Lower lobe of right lung (tissue), 2 donors: ENCODE data around the gene CDADC1. TPM values are rescaled to one million over a fixed set of nuclear protein-coding genes. Genes with fewer than 3 reads are reported as not detected.
"Not testable (repeated sequence)": the region's sequence is repeated elsewhere in the genome, so short reads cannot be mapped to it uniquely, and the experiment has no call there.

ENCODE experiments used
- ATAC-seq, 2 donors: fragments of 200-7000 bp; cut with Tn5 transposase; one replicate each; pipeline ENCODE4 v1.9.1; 2020 to 2022; ENCODE audit warnings: mild to moderate bottlenecking in 2 of 2, moderate library complexity in 2 of 2
- DNase-seq: peaks from one replicate; pipeline ENCODE4 v3.0.0-alpha.2; 2020
- H3K27ac ChIP-seq: fragments of 200-600 bp; one replicate; pipeline ENCODE4 v1.8.0; 2022
- H3K27me3 ChIP-seq: fragments of 200-600 bp; one replicate; pipeline ENCODE4 v1.8.0; 2022; ENCODE audit warnings: low read depth
- H3K36me3 ChIP-seq: fragments of 200-600 bp; one replicate; pipeline ENCODE4 v1.8.0; 2022; ENCODE audit warnings: mild to moderate bottlenecking
- H3K4me1 ChIP-seq: fragments of 200-600 bp; one replicate; pipeline ENCODE4 v1.8.0; 2022
- H3K4me3 ChIP-seq: fragments of 200-600 bp; one replicate; pipeline ENCODE4 v1.8.0; 2022; ENCODE audit warnings: mild to moderate bottlenecking
- H3K9me3 ChIP-seq: fragments of 200-600 bp; one replicate; pipeline ENCODE4 v1.8.0; 2022
- intact Hi-C: fragments of 100-400 bp; cut with DNase I; formaldehyde crosslinking; loops from one replicate; pipeline ENCODE4 v1.11.0; 2022
- total RNA-seq: library from RNA; stranded (reverse); fragmentation: NEBNext Ultra II Directional; extraction: Animal tissue kit (Norgen Biotek cat#: 25700); gene quantifications from one replicate; pipeline ENCODE4 v1.2.1, GENCODE V29; 2021
- TF ChIP-seq, protein P1 (sequence below): fragments of 200-600 bp; IDR thresholded peaks from one replicate; pipeline ENCODE4 v1.8.0; 2022; ENCODE audit warnings: antibody characterized with exemption, mild to moderate bottlenecking
- donor health status: DM: no; HTN: yes; CAD: no; lungs with severe emphysema.

The CDADC1 gene
- total RNA-seq, 1 donor from 2014 or later, result 7.9 TPM

DNA sequence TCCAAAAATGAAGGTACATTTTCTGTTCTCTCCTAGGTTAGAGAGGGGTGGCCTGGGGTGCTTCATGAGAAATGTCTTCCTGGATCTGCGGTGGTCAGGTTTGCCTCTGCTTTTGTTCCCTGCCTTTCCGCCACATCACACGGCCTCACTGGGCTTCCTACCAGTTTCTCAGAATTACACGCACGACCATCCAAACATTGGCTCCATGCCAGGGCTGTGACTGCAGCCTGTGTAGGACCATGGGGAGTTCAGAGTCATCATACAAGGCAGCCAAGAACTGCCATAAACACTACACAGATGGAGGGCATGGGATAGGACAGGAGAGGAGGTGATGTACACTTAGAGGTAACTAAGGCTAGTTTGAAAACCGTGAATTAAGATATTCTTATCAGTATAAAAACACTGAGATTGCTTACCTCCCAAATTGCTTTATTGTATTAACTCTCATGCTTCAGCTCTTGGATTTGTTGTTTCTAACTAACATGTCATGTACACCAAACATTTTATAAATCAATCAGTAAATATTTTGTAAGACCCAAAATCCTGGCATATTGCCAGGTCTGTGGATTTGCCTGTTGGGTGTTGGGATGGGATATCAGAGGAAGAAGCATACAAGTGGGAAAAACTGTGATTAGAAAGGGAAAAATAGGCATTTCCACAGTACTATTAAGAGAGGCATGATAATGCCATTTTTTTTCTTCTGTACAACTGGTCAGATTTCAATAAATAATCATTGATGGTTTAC, 45.2 kb downstream of the CDADC1 start:
- H3K4me3 ChIP-seq, result no peak overlapping the region
- peak; percentile 55 to 57 for ATAC-seq
- no peak for DNase-seq
- intact Hi-C loops, result no loop called here
- H3K36me3 ChIP-seq, result peaks cover 8% of the 10 kb centered on the region
- H3K9me3 ChIP-seq, result no peaks in the 10 kb centered on the region
- H3K27me3 ChIP-seq, result no peaks in the 10 kb centered on the region
- TF ChIP-seq, protein P1, sequence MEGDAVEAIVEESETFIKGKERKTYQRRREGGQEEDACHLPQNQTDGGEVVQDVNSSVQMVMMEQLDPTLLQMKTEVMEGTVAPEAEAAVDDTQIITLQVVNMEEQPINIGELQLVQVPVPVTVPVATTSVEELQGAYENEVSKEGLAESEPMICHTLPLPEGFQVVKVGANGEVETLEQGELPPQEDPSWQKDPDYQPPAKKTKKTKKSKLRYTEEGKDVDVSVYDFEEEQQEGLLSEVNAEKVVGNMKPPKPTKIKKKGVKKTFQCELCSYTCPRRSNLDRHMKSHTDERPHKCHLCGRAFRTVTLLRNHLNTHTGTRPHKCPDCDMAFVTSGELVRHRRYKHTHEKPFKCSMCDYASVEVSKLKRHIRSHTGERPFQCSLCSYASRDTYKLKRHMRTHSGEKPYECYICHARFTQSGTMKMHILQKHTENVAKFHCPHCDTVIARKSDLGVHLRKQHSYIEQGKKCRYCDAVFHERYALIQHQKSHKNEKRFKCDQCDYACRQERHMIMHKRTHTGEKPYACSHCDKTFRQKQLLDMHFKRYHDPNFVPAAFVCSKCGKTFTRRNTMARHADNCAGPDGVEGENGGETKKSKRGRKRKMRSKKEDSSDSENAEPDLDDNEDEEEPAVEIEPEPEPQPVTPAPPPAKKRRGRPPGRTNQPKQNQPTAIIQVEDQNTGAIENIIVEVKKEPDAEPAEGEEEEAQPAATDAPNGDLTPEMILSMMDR, result no peak
- H3K4me1 ChIP-seq, result peaks cover 8% of the 10 kb centered on the region
- no peak overlapping the region for H3K27ac ChIP-seq

DNA sequence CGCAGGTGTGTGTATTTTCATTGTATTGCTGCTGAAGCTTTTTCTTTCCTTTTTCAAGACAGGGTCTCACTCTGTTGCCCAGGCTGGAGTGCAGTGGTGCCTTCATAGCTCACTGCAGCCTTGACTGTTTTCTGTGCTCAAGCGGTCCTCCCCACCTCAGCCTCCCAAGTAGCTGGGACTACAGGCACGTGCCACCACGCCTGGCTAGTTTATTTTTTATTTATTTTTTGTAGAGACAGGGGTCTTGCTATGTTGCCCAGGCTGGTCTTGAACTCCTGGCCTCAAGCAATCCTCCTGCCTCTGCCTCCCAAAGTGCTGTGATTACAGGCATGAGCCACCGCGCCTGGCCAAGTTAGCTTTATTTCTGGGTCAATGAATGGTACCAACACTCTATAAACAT, 47.0 kb downstream of the CDADC1 start:
- H3K4me3 ChIP-seq, H3K27ac ChIP-seq, H3K4me1 ChIP-seq, ATAC-seq, H3K36me3 ChIP-seq, DNase-seq, intact Hi-C loops, H3K27me3 ChIP-seq, H3K9me3 ChIP-seq: not testable (repeated sequence)

DNA sequence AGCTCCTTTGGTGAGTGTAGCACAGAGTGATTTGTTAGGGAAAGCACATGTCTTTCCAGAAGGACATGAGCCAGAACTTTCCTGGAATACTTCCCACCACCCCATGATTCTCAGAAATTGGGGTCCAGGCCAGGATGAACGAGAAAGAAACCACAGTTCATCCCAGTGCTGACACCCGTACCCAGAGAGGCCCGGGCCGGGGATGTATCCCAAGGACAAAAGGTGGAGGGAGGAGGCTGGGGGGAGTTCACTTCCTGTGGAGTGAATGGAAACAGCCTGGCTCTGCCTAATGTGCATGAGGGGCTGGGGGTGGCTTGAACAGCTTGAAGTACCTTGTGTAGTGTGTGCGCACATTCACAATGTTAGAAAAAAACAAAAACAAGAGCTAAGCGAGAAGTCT, 47.5 kb downstream of the CDADC1 start:
- intact Hi-C loops, result no loop called here
- Histone ChIP-seq H3K27me3 (no peaks in the 10 kb centered on the region), H3K9me3 (no peaks in the 10 kb centered on the region), H3K27ac (no peak overlapping the region), H3K4me1 (peaks cover 8% of the 10 kb centered on the region), H3K4me3 (no peak overlapping the region), H3K36me3 (peaks cover 8% of the 10 kb centered on the region)
- ATAC-seq, result no peak
- no peak for DNase-seq
- TF ChIP-seq, protein P1, result no peak

DNA sequence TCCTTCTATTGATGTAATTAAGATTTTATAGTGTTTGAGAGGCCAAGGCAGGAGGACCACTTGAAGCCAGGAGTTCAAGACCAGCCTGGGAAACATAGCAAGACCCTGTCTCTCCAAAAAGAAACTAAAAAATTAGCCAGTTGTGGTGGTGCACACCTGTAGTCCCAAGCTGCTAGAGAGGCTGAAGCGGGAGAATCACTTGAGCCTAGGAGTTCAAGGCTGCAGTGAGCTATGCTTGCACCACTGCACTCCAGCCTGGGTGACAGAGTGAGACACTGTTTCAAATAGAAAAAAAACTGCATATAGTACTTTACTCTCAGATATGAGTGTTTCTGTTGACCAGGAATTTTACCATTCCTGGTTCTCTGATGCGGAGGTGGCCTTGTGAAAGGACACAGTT, 48.9 kb downstream of the CDADC1 start:
- H3K27ac ChIP-seq, result no peak overlapping the region
- no peaks in the 10 kb centered on the region for H3K9me3 ChIP-seq
- no peak overlapping the region for H3K4me3 ChIP-seq
- no peaks in the 10 kb centered on the region for H3K27me3 ChIP-seq
- intact Hi-C loops, result no loop called here
- DNase-seq (no peak), ATAC-seq (no peak)
- peaks cover 8% of the 10 kb centered on the region for H3K4me1 ChIP-seq
- TF ChIP-seq, protein P1, result no peak
- peaks cover 8% of the 10 kb centered on the region for H3K36me3 ChIP-seq

DNA sequence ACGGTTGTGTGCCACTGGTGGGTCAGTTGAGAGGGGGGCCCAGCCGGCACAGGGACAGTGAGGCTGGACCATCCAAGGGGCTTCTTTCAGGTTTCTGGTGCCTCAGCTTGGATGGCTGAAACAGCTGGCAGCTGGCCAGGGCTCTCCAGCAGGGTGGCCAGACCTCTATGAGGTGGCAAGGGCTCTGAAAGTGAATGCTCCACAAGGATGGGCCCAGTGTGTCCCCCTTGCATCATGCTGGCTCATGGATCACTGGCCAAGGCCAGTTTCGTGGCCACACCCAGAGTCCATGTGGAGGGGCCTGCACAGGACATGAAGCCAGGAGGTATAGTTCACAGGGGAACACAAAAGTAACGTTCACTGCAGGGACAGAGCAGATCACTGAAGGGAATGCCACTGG, 49.6 kb downstream of the CDADC1 start:
- no peaks in the 10 kb centered on the region for H3K9me3 ChIP-seq
- TF ChIP-seq, protein P1, result no peak
- H3K4me1 ChIP-seq, result peaks cover 8% of the 10 kb centered on the region
- H3K36me3 ChIP-seq, result peaks cover 8% of the 10 kb centered on the region
- no peak for DNase-seq
- no peak overlapping the region for H3K4me3 ChIP-seq
- H3K27ac ChIP-seq, result no peak overlapping the region
- intact Hi-C loops, result no loop called here
- H3K27me3 ChIP-seq, result no peaks in the 10 kb centered on the region
- no peak for ATAC-seq

DNA sequence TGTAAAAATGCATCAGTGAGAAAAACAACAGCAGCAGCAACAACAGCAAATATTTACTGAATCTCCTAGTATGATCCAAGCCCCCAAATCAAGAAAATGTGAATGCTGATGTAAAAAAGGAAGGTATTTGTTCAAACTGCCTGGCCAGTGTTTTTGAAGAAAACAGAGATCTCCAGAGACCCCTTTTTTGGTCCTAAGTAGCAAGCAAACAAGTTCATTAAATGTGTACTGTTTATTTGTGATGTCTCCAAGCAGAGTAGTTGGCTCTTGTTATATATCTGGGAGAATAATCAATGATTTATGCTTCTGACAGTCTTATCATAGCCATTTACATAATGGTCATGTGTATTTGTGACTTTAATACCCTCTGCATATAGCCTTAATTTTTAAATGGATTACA, 50.7 kb downstream of the CDADC1 start:
- Histone ChIP-seq H3K4me3 (no peak overlapping the region), H3K27me3 (no peaks in the 10 kb centered on the region), H3K36me3 (peaks cover 8% of the 10 kb centered on the region), H3K27ac (no peak overlapping the region), H3K4me1 (peaks cover 3% of the 10 kb centered on the region), H3K9me3 (no peaks in the 10 kb centered on the region)
- no peak for ATAC-seq
- TF ChIP-seq, protein P1, result no peak
- DNase-seq, result no peak
- intact Hi-C loops, result no loop called here
